Measurements from ENCODE around the gene MPP3.

- TF ChIP-seq CTCF (conservative IDR thresholded peaks at IDR 0.05; ENCODE audit: low read depth, low read length) (no peak), EZH2 (IDR thresholded peaks at IDR 0.05; ENCODE audit: borderline replicate concordance, low read depth, low read length, poor library complexity, severe bottlenecking) (no peak)
Measured at GRCh38 chr17:43845766-43846165, 12.8 kb upstream of the MPP3 start.

All from A673 (cell line).